ENCODE measurements around the gene BAIAP3. TPM values are rescaled to one million over a fixed set of nuclear protein-coding genes. Genes with fewer than 3 reads are reported as not detected.

Gene BAIAP3, protein sequence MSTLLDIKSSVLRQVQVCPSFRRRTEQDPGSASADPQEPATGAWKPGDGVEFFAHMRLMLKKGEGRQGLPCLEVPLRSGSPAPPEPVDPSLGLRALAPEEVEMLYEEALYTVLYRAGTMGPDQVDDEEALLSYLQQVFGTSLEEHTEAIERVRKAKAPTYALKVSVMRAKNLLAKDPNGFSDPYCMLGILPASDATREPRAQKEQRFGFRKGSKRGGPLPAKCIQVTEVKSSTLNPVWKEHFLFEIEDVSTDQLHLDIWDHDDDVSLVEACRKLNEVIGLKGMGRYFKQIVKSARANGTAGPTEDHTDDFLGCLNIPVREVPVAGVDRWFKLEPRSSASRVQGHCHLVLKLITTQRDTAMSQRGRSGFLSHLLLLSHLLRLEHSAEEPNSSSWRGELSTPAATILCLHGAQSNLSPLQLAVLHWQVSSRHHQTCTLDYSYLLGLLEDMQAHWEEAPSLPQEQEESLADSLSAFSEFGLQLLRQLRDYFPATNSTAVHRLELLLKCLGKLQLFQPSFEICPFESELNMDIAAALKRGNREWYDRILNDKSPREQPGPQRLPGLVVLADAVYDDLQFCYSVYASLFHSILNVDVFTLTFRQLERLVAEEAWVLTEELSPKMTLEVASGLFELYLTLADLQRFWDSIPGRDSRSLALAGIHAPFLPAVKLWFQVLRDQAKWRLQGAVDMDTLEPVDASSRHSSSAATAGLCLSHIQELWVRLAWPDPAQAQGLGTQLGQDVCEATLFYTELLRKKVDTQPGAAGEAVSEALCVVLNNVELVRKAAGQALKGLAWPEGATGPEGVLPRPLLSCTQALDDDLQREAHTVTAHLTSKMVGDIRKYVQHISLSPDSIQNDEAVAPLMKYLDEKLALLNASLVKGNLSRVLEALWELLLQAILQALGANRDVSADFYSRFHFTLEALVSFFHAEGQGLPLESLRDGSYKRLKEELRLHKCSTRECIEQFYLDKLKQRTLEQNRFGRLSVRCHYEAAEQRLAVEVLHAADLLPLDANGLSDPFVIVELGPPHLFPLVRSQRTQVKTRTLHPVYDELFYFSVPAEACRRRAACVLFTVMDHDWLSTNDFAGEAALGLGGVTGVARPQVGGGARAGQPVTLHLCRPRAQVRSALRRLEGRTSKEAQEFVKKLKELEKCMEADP
- under 1 TPM in 1 of 2 donors, not detected in 1; 0.34 TPM for total RNA-seq

DNA sequence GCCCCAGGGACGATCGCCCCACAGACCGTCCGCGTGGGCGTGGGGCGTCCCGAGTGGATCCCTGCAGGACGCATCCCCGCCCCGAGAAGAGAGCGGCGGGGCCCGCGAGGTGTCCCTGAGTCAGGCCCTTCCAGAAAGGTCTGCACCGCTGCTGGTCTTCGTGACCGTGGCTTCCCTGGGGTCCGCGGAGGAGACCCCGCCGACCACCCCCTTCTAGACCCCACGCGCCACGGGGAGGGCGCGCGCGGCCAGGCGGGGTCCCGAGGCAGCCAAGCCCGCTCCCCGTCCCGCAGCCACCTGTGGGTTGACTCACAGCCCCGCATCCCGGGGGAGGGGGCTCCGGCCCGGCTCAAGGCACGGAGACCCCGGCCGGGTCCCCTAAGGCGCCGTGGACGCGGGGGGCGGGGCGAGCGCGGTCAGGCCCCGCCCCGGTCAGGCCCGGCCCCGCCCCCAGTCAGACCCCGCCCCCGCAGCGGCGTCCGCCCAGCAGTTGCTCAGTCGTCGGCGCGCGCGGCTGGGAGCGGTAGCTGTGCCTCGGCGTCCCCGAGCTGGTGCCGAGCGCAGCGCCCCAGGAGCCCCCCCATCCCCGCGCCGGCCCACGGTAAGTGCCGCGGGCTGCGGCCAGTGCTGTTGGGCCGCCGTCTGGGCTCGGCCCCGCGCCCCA lies at the start of gene BAIAP3:
Gene BAIAP3 (plus strand): TSS at position 497 of the 664 bp plus-strand sequence. CDS start 4,905 bp downstream, outside the sequence.

DNA sequence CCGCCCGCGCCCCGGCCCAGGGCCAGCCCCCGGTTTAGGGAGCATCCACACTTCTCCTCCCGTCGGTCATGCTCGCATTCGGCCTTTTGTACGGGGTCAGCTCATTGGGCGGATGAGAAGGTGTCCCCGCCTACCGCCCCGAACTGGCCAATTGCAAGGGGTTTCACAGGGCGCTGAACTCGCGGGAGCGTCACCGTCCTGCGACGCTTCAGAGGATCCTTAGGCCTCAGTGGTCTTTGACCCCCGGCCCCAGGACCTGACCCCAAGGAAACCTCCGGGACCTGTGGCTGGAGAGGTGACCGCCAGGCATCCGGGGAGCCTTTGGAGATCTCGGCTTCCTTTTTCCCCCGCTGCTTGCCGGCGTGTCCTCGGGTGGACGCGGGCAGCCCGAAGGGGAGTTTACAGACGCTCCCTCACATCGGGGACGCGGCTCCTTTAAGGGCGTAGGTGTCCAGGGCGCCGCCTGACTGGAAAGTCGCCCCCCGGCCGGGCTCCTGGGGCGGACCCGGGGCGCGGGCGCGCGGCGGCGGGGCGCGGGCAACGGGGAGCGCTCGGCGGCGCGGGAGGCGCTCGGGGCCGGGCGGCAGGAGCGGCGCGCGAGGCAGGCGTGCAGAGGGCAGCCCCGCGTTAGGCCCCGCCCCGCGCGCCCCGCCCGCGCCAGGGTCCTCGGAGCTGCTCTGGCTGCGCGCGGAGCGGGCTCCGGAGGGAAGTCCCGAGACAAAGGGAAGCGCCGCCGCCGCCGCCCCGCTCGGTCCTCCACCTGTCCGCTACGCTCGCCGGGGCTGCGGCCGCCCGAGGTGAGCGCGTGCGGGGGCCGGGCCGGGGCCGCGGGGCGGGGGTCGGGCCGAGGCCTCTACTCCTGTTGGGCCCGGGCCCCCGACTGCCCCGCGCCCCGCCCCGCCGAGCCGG lies 24.2 kb upstream of the BAIAP3 start, which contains the start of gene UBE2I:
Gene UBE2I (plus strand): TSS at position 660 of the 909 bp plus-strand sequence. CDS start 4,395 bp downstream, outside the sequence.

DNA sequence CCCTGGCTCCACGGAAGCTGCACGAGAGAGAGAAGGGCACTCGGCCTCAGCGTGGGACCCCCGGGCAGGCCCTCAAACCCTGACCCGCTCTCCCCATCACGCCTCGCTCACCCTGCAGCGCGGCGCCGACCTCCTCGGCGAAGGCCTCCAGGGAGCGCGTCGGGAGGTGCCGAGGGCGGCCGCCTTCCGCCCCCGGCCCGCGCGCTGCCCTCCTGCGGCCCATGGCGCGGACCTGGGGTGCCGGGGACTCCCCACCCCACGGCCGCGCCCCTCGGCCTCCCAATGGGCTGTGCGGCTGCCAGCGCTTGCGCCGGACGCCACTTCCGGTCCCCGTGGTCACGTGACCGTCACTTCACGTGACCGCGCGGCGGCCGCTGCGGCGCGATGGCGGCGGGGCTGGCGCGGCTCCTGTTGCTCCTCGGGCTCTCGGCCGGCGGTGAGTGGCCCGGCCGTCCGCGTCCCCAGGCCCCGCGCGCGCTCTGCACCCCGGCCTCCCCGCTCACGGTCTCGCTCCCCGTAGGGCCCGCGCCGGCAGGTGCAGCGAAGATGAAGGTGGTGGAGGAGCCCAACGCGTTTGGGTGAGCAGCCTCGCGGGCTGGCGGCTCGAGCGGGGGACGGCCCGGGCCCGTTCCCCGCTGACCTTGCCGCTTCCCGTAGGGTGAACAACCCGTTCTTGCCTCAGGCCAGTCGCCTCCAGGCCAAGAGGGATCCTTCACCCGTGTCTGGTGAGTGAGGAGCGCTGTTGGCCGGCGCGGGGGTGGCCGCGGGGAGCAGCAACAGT lies 18.3 kb downstream of the BAIAP3 start, which contains the start of the genes GNPTG and TSR3:
Gene GNPTG (plus strand): TSS at position 350 of the 781 bp plus-strand sequence. CDS start 35 bp downstream, at position 385.
Gene TSR3 (minus strand): TSS at position 297 of the 781 bp plus-strand sequence. CDS start 74 bp downstream, at position 223.

Other genes starting within 250 kb of the BAIAP3 start
- gene C1QTNF8, start 237.4 kb upstream of the BAIAP3 start, total RNA-seq: not detected
- 1 to 10 TPM in 1 of 2 donors, under 1 TPM in 1; under 0.01 to 1.7 TPM for gene CACNA1H, start 180.5 kb upstream of the BAIAP3 start, total RNA-seq
- not detected for gene TPSG1, start 108.4 kb upstream of the BAIAP3 start, total RNA-seq
- gene TPSB2, start 103.5 kb upstream of the BAIAP3 start, total RNA-seq: not detected
- gene TPSAB1, start 92.9 kb upstream of the BAIAP3 start, total RNA-seq: not detected
- gene TPSD1, start 77.6 kb upstream of the BAIAP3 start, total RNA-seq: not detected
- gene UBE2I, start 24.0 kb upstream of the BAIAP3 start, total RNA-seq: 10 to 100 TPM; 50.9 to 69.9 TPM
- 10 to 100 TPM; 42.7 to 52.3 TPM for gene TSR3, start 18.2 kb downstream of the BAIAP3 start, total RNA-seq
- gene GNPTG, start 18.3 kb downstream of the BAIAP3 start, total RNA-seq: 10 to 100 TPM; 28.3 to 47.5 TPM
- 1 to 10 TPM; 7.0 to 7.2 TPM for gene UNKL, start 81.1 kb downstream of the BAIAP3 start, total RNA-seq
- 10 to 100 TPM in 1 of 2 donors, 1 to 10 TPM in 1; 9.3 to 17.3 TPM for gene UQCC4, start 87.1 kb downstream of the BAIAP3 start, total RNA-seq
- gene PERCC1, start 97.4 kb downstream of the BAIAP3 start, total RNA-seq: not detected
- 1 to 10 TPM in 1 of 2 donors, under 1 TPM in 1; 0.67 to 2.8 TPM for gene CCDC154, start 110.9 kb downstream of the BAIAP3 start, total RNA-seq
- 100 to 1,000 TPM; 476 to 523 TPM for gene CLCN7, start 141.4 kb downstream of the BAIAP3 start, total RNA-seq
- under 1 TPM; under 0.01 to 0.34 TPM for gene PTX4, start 155.3 kb downstream of the BAIAP3 start, total RNA-seq
- 10 to 100 TPM; 21.7 to 28.6 TPM for gene TELO2, start 159.7 kb downstream of the BAIAP3 start, total RNA-seq
- gene TMEM204, start 200.0 kb downstream of the BAIAP3 start, total RNA-seq: 10 to 100 TPM in 1 of 2 donors, 1 to 10 TPM in 1; 1.7 to 10.3 TPM